MM.1S (cell line): ENCODE results near the gene OR1L1.

Experiments used
- CTCF ChIP-seq: fragments of 300-600 bp; sonication (generic); IDR thresholded peaks from 2 replicates; pipeline ENCODE4 v1.5.1; 2016; ENCODE audit warnings: antibody characterized with exemption, low read length, mixed read lengths
- EZH2 ChIP-seq: fragments of 300-600 bp; sonication (generic); optimal IDR thresholded peaks from 2 replicates; pipeline ENCODE3; 2017; ENCODE audit warnings: low read depth, mild to moderate bottlenecking, antibody characterized with exemption, low read length, mixed read lengths
- EZH2phosphoT487 ChIP-seq: fragments of 300-600 bp; sonication (generic); IDR thresholded peaks from 2 replicates; pipeline ENCODE4 v1.6.1; 2018; ENCODE audit warnings: antibody characterized with exemption, low read length

- TF ChIP-seq EZH2 (no peak), CTCF (no peak), EZH2phosphoT487 (no peak)
Measured at GRCh38 chr9:122661416-122661815, at the start of gene OR1L1.
